ENCODE measurements around the gene HIVEP2. TPM values are rescaled to one million over a fixed set of nuclear protein-coding genes. Genes with fewer than 3 reads are reported as not detected.

Gene HIVEP2
- total and polyA plus RNA-seq, 2 of the 4 experiments (the other 2 are of a cell fraction) = 4.3 to 11.3 TPM

- no peak for ATAC-seq (ENCODE audit: low read depth)
- Histone ChIP-seq H2AFZ (replicated peaks; ENCODE audit: low read length, poor library complexity) (no peak overlapping the region), H3K4me3 (ENCODE audit: insufficient read depth, low read depth, low read length) (no peak overlapping the region), H4K5ac (ENCODE audit: low read depth, low read length) (no peak overlapping the region), H2BK5ac (ENCODE audit: low read depth, low read length, poor library complexity, severe bottlenecking) (no peak overlapping the region), H3K18ac (ENCODE audit: low read depth, low read length) (no peak overlapping the region), H3K4ac (ENCODE audit: low read depth, low read length) (no peak overlapping the region), H4K20me1 (ENCODE audit: insufficient read depth, low read length) (no peaks in the 10 kb centered on the region; the same call in 1 of the 2 replicates), H3K4me2 (ENCODE audit: low read depth, low read length) (no peak overlapping the region), H2BK15ac (ENCODE audit: low read depth, low read length) (no peak overlapping the region), H3K9me1 (ENCODE audit: insufficient read depth, low read length) (no peaks in the 10 kb centered on the region), H3K27ac (ENCODE audit: insufficient read depth, low read length) (no peak overlapping the region), H4K8ac (ENCODE audit: low read depth in 2 of 2, low read length in 2 of 2) (no peak overlapping the region), H3K27me3 (ENCODE audit: control insufficient read depth, insufficient read depth, low read length) (no peaks in the 10 kb centered on the region), H3K14ac (replicated peaks; ENCODE audit: low read depth, low read length) (no peak overlapping the region), H3K23ac (ENCODE audit: low read depth, low read length) (no peak overlapping the region), H2BK120ac (ENCODE audit: low read depth, low read length) (no peak overlapping the region), H3K9me3 (ENCODE audit: control insufficient read depth, insufficient read depth, low read length) (no peaks in the 10 kb centered on the region), H2AK9ac (replicated peaks; ENCODE audit: low read depth, low read length, poor library complexity) (no peak overlapping the region), H2BK20ac (ENCODE audit: low read depth, low read length) (no peak overlapping the region), H3K36me3 (ENCODE audit: control insufficient read depth, insufficient read depth, low read length) (no peaks in the 10 kb centered on the region), H3K56ac (ENCODE audit: extremely low read depth, insufficient read depth, low read length) (no peak overlapping the region), H3K4me1 (ENCODE audit: control insufficient read depth, insufficient read depth, low read length) (no peaks in the 10 kb centered on the region), H3K79me1 (ENCODE audit: low read depth in 1 of 2, low read length in 2 of 2) (peaks cover 8% of the 10 kb centered on the region in 2 experiments), H2AK5ac (ENCODE audit: low read depth, low read length) (no peak overlapping the region), H4K91ac (ENCODE audit: insufficient read depth, low read depth, low read length) (no peak overlapping the region), H3K9ac (ENCODE audit: low read depth, low read length) (no peak overlapping the region)
- no TSS peak for BruUV-seq (replicated peaks)
- POLR2A ChIA-PET (ENCODE audit: unreplicated experiment) = no interaction called here
- no peak for DNase-seq
- dilution Hi-C loops (cut with HindIII; ENCODE audit: low sequenced_read_pairs, unreplicated experiment) = no loop called here
- in situ Hi-C loops (cut with MboI; ENCODE audit: low sequenced_read_pairs) = no loop called here
- CTCF ChIA-PET = no interaction called here
- no CpG with 5 or more reads among the region's 1 CpG for WGBS, 2 experiments (ENCODE audit: extremely low coverage in 2 of 2, insufficient read length in 1 of 2)
- TF ChIP-seq NFE2L2 (IDR thresholded peaks at IDR 0.05; ENCODE audit: low read depth, low read length) = no peak
- no peak for TF ChIP-seq CEBPB (IDR thresholded peaks at IDR 0.05; ENCODE audit: low read depth, low read length)
- TF ChIP-seq MAFK (IDR thresholded peaks at IDR 0.05; ENCODE audit: low read depth, low read length) = no peak
- TF ChIP-seq MAZ (IDR thresholded peaks at IDR 0.05; ENCODE audit: borderline replicate concordance, low read depth, low read length) = no peak
- no peak for TF ChIP-seq SMC3 (IDR thresholded peaks at IDR 0.05; ENCODE audit: low read depth, low read length)
- intact Hi-C loops (cut with micrococcal nuclease) = no loop called here
Measured at GRCh38 chr6:142790257-142790656, 154.7 kb downstream of the HIVEP2 start.
